ENCODE measurements around the gene ZBTB46. TPM values are rescaled to one million over a fixed set of nuclear protein-coding genes. Genes with fewer than 3 reads are reported as not detected.

Gene ZBTB46
- total RNA-seq, 1 donor = 0.36 TPM

GRCh38 chr20:63775096-63775978 is 55.7 kb downstream of the ZBTB46 start:
- Histone ChIP-seq H3K4me3 (ENCODE audit: insufficient read depth, low read length) (peak overlapping the region; percentile 60), H4K20me1 (ENCODE audit: insufficient read depth, low read length) (no peaks in the 10 kb centered on the region), H3K9me3 (ENCODE audit: low read depth, low read length) (no peaks in the 10 kb centered on the region), H3K27ac (ENCODE audit: low read depth, low read length) (no peak overlapping the region), H3K36me3 (ENCODE audit: insufficient read depth, low read length) (no peaks in the 10 kb centered on the region), H3K27me3 (ENCODE audit: insufficient read depth, low read length) (no peaks in the 10 kb centered on the region), H2AFZ (ENCODE audit: low read length) (peak overlapping the region; percentile 78), H3K79me2 (ENCODE audit: insufficient read depth, low read length) (no peaks in the 10 kb centered on the region), H3K4me2 (ENCODE audit: insufficient read depth, low read length) (peak overlapping the region; percentile 82), H3K4me1 (ENCODE audit: insufficient read depth, low read length) (no peaks in the 10 kb centered on the region)
- peak; percentile 97 for DNase-seq (ENCODE audit: insufficient read length, low spot score, missing footprints)
- TF ChIP-seq CTCF (IDR thresholded peaks at IDR 0.05; ENCODE audit: extremely low read depth, low read depth, low read length) = peak; percentile 66

- Histone ChIP-seq H3K4me2 (ENCODE audit: insufficient read depth, low read length) (peak overlapping the region; percentile 39), H3K36me3 (ENCODE audit: insufficient read depth, low read length) (no peaks in the 10 kb centered on the region), H3K27me3 (ENCODE audit: insufficient read depth, low read length) (peaks cover 4% of the 10 kb centered on the region), H4K20me1 (ENCODE audit: insufficient read depth, low read length) (no peaks in the 10 kb centered on the region), H3K79me2 (ENCODE audit: insufficient read depth, low read length) (no peaks in the 10 kb centered on the region), H3K27ac (ENCODE audit: low read depth, low read length) (no peak overlapping the region), H3K9me3 (ENCODE audit: low read depth, low read length) (no peaks in the 10 kb centered on the region), H3K4me3 (ENCODE audit: insufficient read depth, low read length) (no peak overlapping the region), H3K4me1 (ENCODE audit: insufficient read depth, low read length) (no peaks in the 10 kb centered on the region), H2AFZ (ENCODE audit: low read length) (no peak overlapping the region)
- DNase-seq (ENCODE audit: insufficient read length, low spot score, missing footprints) = peak; percentile 85
- no peak for TF ChIP-seq CTCF (IDR thresholded peaks at IDR 0.05; ENCODE audit: extremely low read depth, low read depth, low read length)
These were observed 56.8 kb downstream of the ZBTB46 start for GRCh38 chr20:63774306-63774705.

DNA sequence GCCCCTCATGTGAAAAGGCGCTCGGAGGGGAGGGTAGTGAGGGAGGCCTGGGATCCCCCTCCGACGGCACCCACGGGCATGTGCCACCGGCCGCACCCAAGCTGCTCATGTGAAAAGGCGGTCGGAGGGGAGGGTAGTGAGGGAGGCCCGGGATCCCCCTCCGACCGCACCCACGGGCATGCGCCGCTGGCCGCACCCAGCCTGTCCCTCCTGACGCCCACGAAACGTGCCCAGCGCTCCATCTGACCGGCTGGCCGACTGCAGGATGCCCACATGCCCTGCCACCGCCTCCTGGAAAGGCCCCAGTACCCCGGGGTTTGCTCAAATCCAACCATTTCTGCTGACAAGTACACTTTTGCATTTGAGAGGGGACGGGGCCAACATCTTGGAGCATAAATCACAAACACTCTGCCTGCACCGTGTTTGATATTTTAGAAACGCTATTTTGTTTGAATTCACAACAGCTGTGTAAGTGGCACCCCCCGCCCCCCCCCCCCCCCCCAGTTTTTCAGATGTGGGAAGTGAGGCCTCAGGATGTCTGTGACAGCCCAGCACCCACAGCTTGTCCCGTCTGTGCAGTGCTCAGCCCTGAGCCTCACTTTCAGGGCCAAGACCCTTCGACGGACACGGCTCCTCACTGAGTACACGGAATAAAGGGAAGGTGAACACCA is 57.4 kb downstream of the ZBTB46 start:
- Histone ChIP-seq H3K79me2 (ENCODE audit: insufficient read depth, low read length) (no peaks in the 10 kb centered on the region), H3K27ac (ENCODE audit: low read depth, low read length) (no peak overlapping the region), H4K20me1 (ENCODE audit: insufficient read depth, low read length) (no peaks in the 10 kb centered on the region), H3K9me3 (ENCODE audit: low read depth, low read length) (no peaks in the 10 kb centered on the region), H3K4me3 (ENCODE audit: insufficient read depth, low read length) (no peak overlapping the region), H3K4me1 (ENCODE audit: insufficient read depth, low read length) (no peaks in the 10 kb centered on the region), H2AFZ (ENCODE audit: low read length) (no peak overlapping the region), H3K4me2 (ENCODE audit: insufficient read depth, low read length) (peak overlapping the region; percentile 39), H3K27me3 (ENCODE audit: insufficient read depth, low read length) (peaks cover 4% of the 10 kb centered on the region), H3K36me3 (ENCODE audit: insufficient read depth, low read length) (no peaks in the 10 kb centered on the region)
- no peak for TF ChIP-seq CTCF (IDR thresholded peaks at IDR 0.05; ENCODE audit: extremely low read depth, low read depth, low read length)
- DNase-seq (ENCODE audit: insufficient read length, low spot score, missing footprints) = peak; percentile 76
